ENCODE measurements around the gene RIBC2. TPM values are rescaled to one million over a fixed set of nuclear protein-coding genes. Genes with fewer than 3 reads are reported as not detected.

The RIBC2 gene
- total and polyA plus RNA-seq, 9 of the 15 experiments (the other 6 are each of a cell fraction or from before 2014, with no cell fraction given) = not detected

- DNase-seq (ENCODE audit: extremely low read depth in 1 of 4, low spot score in 3 of 4) (no peak), ATAC-seq (no peak), FAIRE-seq (no peak)
- Histone ChIP-seq H3K9ac (ENCODE audit: insufficient read depth in 1 of 2, low read depth in 2 of 2, low read length in 2 of 2) (no peak overlapping the region), H3K27me3 (ENCODE audit: control insufficient read depth in 2 of 2, insufficient read depth in 2 of 2, low read length in 2 of 2) (peaks cover 8 to 55% of the 10 kb centered on the region in 2 experiments; a peak in 4 of 5 replicates), H4K20me1 (replicated peaks; ENCODE audit: control insufficient read depth, insufficient read depth, low read length) (no peaks in the 10 kb centered on the region), H3K27ac (ENCODE audit: extremely low read depth, low read depth, low read length) (no peak overlapping the region), H3K36me3 (ENCODE audit: control insufficient read depth, insufficient read depth, low read length) (no peaks in the 10 kb centered on the region), H2AFZ (ENCODE audit: low read depth, low read length) (no peak overlapping the region), H3K9me1 (ENCODE audit: control insufficient read depth, insufficient read depth, low read length) (no peaks in the 10 kb centered on the region), H3K79me2 (ENCODE audit: control insufficient read depth, insufficient read depth, low read length) (no peaks in the 10 kb centered on the region), H3K4me2 (ENCODE audit: insufficient read depth, low read length) (no peak overlapping the region), H3K4me3 (no peak overlapping the region), H3K4me1 (replicated peaks in 1 of 2; ENCODE audit: control insufficient read depth in 2 of 2, insufficient read depth in 2 of 2, low read length in 2 of 2) (no peaks in the 10 kb centered on the region), H3K9me3 (replicated peaks; ENCODE audit: control insufficient read depth, insufficient read depth, low read depth, low read length) (no peaks in the 10 kb centered on the region)
- intact Hi-C loops (cut with micrococcal nuclease) = no loop called here
- CTCF ChIA-PET (ENCODE audit: low intra/inter-chr PET ratio) = no interaction called here
- WGBS (ENCODE audit: insufficient coverage, low coverage, missing lambda C conversion rate) = under 1% methylated on average over 21 of the region's 23 CpGs
- POLR2A ChIA-PET = no interaction called here
- in situ Hi-C loops (cut with MboI) = no loop called here
- no TSS peak for BruUV-seq (replicated peaks)
- no peak for TF ChIP-seq SFPQ (IDR thresholded peaks at IDR 0.05; ENCODE audit: low read depth, low read length)
- no peak for TF ChIP-seq PTBP1 (IDR thresholded peaks at IDR 0.05; ENCODE audit: low read depth, low read length)
- TF ChIP-seq GTF2A2 (tag; IDR thresholded peaks at IDR 0.05) = no peak
- no peak for TF ChIP-seq ZNF830 (CRISPR knock-in tag; IDR thresholded peaks at IDR 0.05)
- no peak for TF ChIP-seq NR2C1 (IDR thresholded peaks at IDR 0.05)
- TF ChIP-seq NR2C1 (tag; IDR thresholded peaks at IDR 0.05) = no peak
- TF ChIP-seq PHF20 (IDR thresholded peaks at IDR 0.05; ENCODE audit: partially characterized antibody) = no peak
- TF ChIP-seq MLX (CRISPR knock-in tag; conservative IDR thresholded peaks at IDR 0.05) = no peak
- TF ChIP-seq NR1H2 (CRISPR knock-in tag; IDR thresholded peaks at IDR 0.05) = no peak
- no peak for TF ChIP-seq SMARCC2 (IDR thresholded peaks at IDR 0.05; ENCODE audit: low read depth)
- no peak for TF ChIP-seq ZNF274 (IDR thresholded peaks at IDR 0.05; ENCODE audit: borderline replicate concordance, low read depth, low read length)
- TF ChIP-seq ZNF121 (CRISPR knock-in tag; conservative IDR thresholded peaks at IDR 0.05) = no peak
- no peak for TF ChIP-seq EP300 (IDR thresholded peaks at IDR 0.05; ENCODE audit: low read length)
- no peak for TF ChIP-seq CBX2 (IDR thresholded peaks at IDR 0.05; ENCODE audit: insufficient read depth, low read length, poor library complexity, severe bottlenecking)
- TF ChIP-seq HMGXB4 (CRISPR knock-in tag; IDR thresholded peaks at IDR 0.05) = no peak
Measured at GRCh38 chr22:45425531-45426265, 12.2 kb downstream of the RIBC2 start.
